NB4 (cell line): Measurements from ENCODE around the gene TBL2.
"Not testable (repeated sequence)": the region's sequence is repeated elsewhere in the genome, so short reads cannot be mapped to it uniquely, and the experiment has no call there.

ENCODE experiments used
- POLR2A ChIP-seq: IDR thresholded peaks from 2 replicates; pipeline ENCODE4 v1.6.1; 2011; ENCODE audit warnings: mild to moderate bottlenecking; ENCODE audit not compliant: insufficient read length; ENCODE audit errors: extremely low read depth
- TF ChIP-seq, protein P1 (sequence below): IDR thresholded peaks from one replicate; pipeline ENCODE4 v1.5.1; 2012; ENCODE audit warnings: low read depth, low read length
- TF ChIP-seq, protein P2 (sequence below): IDR thresholded peaks from 2 replicates; pipeline ENCODE4 v1.6.1; 2011; ENCODE audit warnings: low read depth, low read length

DNA sequence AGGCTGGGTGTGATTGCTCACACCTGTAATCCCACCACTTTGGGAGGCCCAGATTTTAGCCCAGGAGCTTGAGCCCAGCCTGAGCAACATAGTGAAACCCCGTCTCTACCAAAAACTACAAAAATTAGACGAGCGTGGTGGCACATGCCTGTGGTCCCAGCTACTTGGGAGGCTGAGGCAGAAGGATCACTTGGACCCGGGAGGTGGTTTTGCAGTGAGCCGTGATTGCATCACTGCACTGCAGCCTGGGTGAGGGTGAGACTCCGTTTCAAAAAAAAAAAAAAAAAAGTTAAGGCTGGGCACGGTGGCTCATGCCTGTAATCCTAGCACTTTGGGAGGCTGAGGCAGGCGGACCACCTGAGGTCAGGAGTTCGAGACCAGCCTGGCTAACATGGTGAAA, 2.6 kb upstream of the TBL2 start:
- TF ChIP-seq, protein P1, sequence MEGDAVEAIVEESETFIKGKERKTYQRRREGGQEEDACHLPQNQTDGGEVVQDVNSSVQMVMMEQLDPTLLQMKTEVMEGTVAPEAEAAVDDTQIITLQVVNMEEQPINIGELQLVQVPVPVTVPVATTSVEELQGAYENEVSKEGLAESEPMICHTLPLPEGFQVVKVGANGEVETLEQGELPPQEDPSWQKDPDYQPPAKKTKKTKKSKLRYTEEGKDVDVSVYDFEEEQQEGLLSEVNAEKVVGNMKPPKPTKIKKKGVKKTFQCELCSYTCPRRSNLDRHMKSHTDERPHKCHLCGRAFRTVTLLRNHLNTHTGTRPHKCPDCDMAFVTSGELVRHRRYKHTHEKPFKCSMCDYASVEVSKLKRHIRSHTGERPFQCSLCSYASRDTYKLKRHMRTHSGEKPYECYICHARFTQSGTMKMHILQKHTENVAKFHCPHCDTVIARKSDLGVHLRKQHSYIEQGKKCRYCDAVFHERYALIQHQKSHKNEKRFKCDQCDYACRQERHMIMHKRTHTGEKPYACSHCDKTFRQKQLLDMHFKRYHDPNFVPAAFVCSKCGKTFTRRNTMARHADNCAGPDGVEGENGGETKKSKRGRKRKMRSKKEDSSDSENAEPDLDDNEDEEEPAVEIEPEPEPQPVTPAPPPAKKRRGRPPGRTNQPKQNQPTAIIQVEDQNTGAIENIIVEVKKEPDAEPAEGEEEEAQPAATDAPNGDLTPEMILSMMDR: not testable (repeated sequence)
- not testable (repeated sequence) for TF ChIP-seq POLR2A
- TF ChIP-seq, protein P2, sequence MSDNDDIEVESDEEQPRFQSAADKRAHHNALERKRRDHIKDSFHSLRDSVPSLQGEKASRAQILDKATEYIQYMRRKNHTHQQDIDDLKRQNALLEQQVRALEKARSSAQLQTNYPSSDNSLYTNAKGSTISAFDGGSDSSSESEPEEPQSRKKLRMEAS: not testable (repeated sequence)
